Dermis lymphatic vessel endothelial cell (primary cell): Measurements from ENCODE around the gene CA11. TPM values are rescaled to one million over a fixed set of nuclear protein-coding genes. Genes with fewer than 3 reads are reported as not detected.

Experiments used
- total RNA-seq: library from RNA; depleted of rRNA; stranded (reverse); fragments of >200 nt; gene quantifications from 2 replicates; pipeline ENCODE4 v1.2.1, GENCODE V29; 2014

The CA11 gene
- total RNA-seq, result 4.0 and 9.8 TPM in 2 replicates

DNA sequence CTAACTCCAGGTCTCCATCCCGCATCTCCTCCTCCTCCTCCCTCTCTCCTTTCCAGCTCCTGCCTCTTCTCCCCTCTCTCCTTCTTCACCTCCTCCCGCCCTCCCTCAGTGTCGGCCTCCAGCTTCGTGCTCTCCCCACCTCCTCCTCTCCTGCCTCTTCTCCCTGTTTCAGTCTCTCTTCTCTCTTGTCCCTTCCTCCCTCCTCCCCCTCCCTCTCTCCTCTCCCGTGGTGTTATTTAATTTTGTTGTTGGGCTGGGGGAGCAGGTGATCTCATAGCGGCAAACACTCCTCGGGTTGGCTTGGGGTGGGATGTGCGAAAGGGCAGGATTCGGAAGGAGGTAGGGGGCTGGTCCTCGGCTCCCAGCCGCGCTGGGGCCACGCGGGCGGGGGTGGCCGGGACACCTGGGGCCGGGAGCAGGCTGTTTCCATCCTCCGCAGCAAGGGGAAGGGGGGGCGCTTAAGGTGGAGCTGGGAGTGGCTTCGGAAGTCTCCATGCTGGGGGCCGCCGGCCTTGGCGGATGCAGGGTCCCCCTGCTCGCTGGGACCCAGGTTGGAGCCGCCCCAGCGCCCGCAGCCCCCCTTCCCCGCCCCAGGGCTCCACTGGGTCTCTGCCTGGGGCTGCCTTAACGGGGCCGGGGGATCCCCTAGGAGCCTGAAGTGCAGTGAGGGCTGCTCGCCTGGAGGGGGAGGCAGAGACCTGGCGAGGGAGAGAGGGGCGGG lies at the start of gene CA11:
Gene CA11 (minus strand): TSS at position 187 of the 721 bp plus-strand sequence. CDS start 555 bp downstream, outside the sequence.

GRCh38 chr19:48672994-48673393 lies 27.0 kb upstream of the CA11 start, which contains the start of gene NTN5:
Gene NTN5, minus strand, starts transcription at chr19:48673017. Its CDS starts 2,031 bp downstream, at chr19:48670986.

GRCh38 chr19:48636859-48637448 lies 9.0 kb downstream of the CA11 start, which contains the start of gene DBP:
Gene DBP, minus strand, starts transcription at chr19:48637379. Its CDS starts 385 bp downstream, at chr19:48636994.

GRCh38 chr19:48618916-48619691 lies 26.9 kb downstream of the CA11 start, which contains the start of the genes RPL18 and SPHK2:
Gene RPL18, minus strand, starts transcription at chr19:48619178. Its CDS starts 35 bp downstream, at chr19:48619143.
Gene SPHK2, plus strand, starts transcription at chr19:48619506. Its CDS starts 1,009 bp downstream, at chr19:48620515.

GRCh38 chr19:48614436-48615230 lies 31.4 kb downstream of the CA11 start, which contains the start of gene FAM83E:
Gene FAM83E, minus strand, starts transcription at chr19:48615076. Its CDS starts 1,704 bp downstream, at chr19:48613372.

GRCh38 chr19:48606463-48607358 lies 39.3 kb downstream of the CA11 start, which contains the start of gene SPACA4:
Gene SPACA4, plus strand, starts transcription at chr19:48606742. Its CDS starts 237 bp downstream, at chr19:48606979.

Other genes starting within 250 kb of the CA11 start
- 14.7 and 24.4 TPM in 2 replicates for gene GRWD1, start 200.2 kb downstream of the CA11 start, total RNA-seq
- 0.11 and 0.26 TPM in 2 replicates for gene KCNJ14, start 190.6 kb downstream of the CA11 start, total RNA-seq
- gene CYTH2, start 176.8 kb downstream of the CA11 start, total RNA-seq, result 54.6 and 64.6 TPM in 2 replicates
- gene LMTK3, start 134.4 kb downstream of the CA11 start, total RNA-seq, result under 0.01 TPM in 1 of 2 replicates, not detected in the other
- 0.11 TPM in 1 of 2 replicates, not detected in the other for gene SULT2B1, start 94.0 kb downstream of the CA11 start, total RNA-seq
- gene SPACA4, start 39.4 kb downstream of the CA11 start, total RNA-seq, result not detected in 2 replicates
- gene FAM83E, start 31.1 kb downstream of the CA11 start, total RNA-seq, result 0.22 and 0.60 TPM in 2 replicates
- gene RPL18, start 27.0 kb downstream of the CA11 start, total RNA-seq, result 2,542 and 4,069 TPM in 2 replicates
- gene SPHK2, start 26.7 kb downstream of the CA11 start, total RNA-seq, result 4.0 and 4.9 TPM in 2 replicates
- gene DBP, start 8.8 kb downstream of the CA11 start, total RNA-seq, result 1.9 and 2.1 TPM in 2 replicates
- not detected in 2 replicates for gene NTN5, start 26.8 kb upstream of the CA11 start, total RNA-seq
- not detected in 2 replicates for gene FUT2, start 49.8 kb upstream of the CA11 start, total RNA-seq
- gene MAMSTR, start 73.5 kb upstream of the CA11 start, total RNA-seq, result 0.09 and 0.11 TPM in 2 replicates
- 52.8 and 61.2 TPM in 2 replicates for gene RASIP1, start 94.4 kb upstream of the CA11 start, total RNA-seq
- gene IZUMO1, start 100.7 kb upstream of the CA11 start, total RNA-seq, result 0.43 and 0.52 TPM in 2 replicates
- 7.8 and 9.8 TPM in 2 replicates for gene FUT1, start 106.5 kb upstream of the CA11 start, total RNA-seq
- gene FGF21, start 109.3 kb upstream of the CA11 start, total RNA-seq, result not detected in 2 replicates
- gene BCAT2, start 164.8 kb upstream of the CA11 start, total RNA-seq, result 23.5 and 26.8 TPM in 2 replicates
- gene HSD17B14, start 190.3 kb upstream of the CA11 start, total RNA-seq, result 3.0 and 6.2 TPM in 2 replicates
- gene PLEKHA4, start 222.4 kb upstream of the CA11 start, total RNA-seq, result 5.3 and 7.6 TPM in 2 replicates
- gene PPP1R15A, start 226.2 kb upstream of the CA11 start, total RNA-seq, result 34.9 and 52.9 TPM in 2 replicates